HG03575 (cell line): Measurements from ENCODE around the gene ABHD2.
"Not testable (repeated sequence)": the region's sequence is repeated elsewhere in the genome, so short reads cannot be mapped to it uniquely, and the experiment has no call there.

Experiments
- ATAC-seq: cut with Tn5 transposase; IDR thresholded peaks from one replicate; pipeline ENCODE4 v1.9.1; 2021; ENCODE audit not compliant: unreplicated experiment, insufficient number of reproducible peaks, low FRiP score; ENCODE audit errors: extremely low read depth

ABHD2 gene

DNA sequence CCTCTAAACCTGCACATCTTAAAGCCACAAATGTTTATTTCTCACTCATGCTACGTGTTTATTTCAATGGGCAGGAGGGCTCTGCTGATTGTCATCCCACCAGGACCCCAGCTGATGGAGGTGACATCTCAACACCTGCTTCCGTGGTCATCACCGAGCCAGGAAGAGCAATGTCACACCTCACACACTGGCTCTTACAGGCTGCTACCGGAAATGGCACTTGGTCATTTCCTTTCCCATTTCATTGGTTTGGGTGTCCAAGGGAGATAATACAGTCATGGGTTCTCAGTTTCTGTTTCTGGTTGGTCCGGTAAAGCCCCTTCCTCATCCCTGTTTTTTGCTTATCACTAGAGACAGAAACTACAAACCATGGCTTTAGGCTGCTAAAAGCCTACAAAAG, 41.9 kb downstream of the ABHD2 start:
- ATAC-seq, result no peak

- ATAC-seq, result no peak
Observed at GRCh38 chr15:89131731-89132130, 43.5 kb downstream of the ABHD2 start.

- no peak for ATAC-seq
Observed at GRCh38 chr15:89132611-89133507, 44.6 kb downstream of the ABHD2 start.

DNA sequence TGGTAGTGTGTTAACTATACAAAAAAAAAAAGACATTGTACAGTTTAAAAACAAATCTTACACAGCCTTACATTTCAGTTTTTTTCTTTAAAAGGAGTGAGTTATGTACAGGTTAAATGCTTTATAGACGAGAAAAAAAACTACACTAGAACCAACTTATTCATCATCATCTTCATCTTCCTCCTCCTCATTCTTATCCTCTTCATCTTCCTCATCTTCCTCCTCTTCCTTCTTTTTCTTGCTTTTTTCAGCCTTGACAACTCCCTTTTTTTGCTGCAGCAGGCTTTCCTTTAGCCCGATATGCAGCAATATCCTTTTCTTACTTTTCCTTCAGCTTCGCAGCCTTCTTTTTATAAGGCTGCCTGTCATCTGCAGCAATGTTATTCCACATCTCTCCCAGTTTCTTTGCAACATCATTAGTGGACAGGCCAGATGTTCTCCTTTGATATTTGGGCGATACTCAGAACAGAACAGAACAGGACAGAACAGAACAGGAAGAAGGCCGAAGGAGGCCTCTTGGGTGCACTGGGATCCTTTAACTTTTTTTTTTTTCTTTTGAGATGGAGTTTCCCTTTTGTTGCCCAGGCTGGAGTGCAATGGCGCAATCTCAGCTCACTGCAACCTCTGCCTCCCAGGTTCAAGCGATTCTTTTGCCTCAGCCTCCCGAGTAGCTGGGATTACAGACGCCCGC, 47.3 kb downstream of the ABHD2 start:
- not testable (repeated sequence) for ATAC-seq

DNA sequence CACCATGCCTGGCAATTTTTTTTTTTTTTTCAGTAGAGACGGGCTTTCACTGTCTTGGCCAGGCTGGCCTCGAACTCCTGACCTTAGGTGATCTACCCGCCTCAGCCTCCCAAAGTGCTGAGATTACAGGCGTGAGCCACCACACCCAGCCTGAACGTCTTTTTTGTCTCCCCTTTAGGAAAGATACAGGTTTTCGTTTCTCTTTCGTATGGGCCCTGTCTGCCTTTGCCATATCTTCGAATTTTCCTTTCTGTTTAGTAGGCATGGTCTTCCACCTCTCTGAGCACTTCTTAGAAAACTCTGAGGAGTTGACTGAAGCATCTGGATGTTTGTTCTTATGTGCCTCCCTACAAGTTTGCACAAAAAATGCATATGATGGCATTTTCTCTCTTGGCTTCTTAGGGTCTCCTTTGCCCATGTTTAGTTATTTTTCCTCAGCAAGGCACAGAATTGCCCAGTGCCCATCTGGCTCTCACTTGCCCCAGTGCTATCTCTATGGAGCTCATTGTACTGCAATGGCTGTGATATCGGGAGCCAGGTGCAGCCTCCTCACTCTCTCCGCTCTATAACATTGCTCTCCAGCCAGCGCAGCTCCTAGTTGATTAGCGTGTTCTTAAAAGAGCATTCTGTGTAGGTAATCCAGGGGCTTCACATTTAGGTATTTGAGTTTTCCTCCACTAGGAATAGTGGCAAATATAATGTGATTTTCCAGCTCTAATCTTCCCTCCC, 48.0 kb downstream of the ABHD2 start:
- ATAC-seq, result no peak

- no peak for ATAC-seq
Observed at GRCh38 chr15:89136818-89137772, 48.8 kb downstream of the ABHD2 start.

- no peak for ATAC-seq
Observed at GRCh38 chr15:89137926-89138325, 49.7 kb downstream of the ABHD2 start.

DNA sequence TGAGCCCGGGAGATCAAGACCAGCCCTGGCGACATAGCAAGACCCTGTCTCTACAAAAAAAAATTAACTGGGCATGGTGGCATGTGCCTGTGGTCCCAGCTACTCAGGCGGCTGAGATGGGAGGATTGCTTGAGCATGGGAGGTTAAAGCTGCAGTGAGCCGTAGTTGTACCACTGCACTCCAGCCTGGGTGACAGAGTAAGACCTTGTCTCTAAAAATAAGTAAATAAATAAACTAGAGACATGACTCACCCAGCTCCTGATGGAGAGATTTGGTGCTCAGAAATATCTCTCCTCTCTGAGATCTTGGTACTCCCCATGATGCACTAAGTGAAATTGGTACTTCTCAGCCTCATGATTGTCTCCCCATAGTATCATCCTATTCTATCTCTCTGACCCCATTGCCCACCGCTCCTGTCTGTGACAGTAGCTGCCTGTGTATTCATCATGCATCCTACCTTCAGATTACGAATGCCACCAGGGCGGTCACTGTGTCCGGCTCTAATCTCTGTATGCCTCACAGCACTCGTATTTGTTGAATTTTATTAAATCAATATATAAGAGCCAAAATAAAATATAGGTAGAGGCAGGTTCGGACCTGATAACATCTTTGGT, 50.9 kb downstream of the ABHD2 start:
- ATAC-seq, result no peak

- ATAC-seq, result no peak
Observed at GRCh38 chr15:89139613-89140499, 51.6 kb downstream of the ABHD2 start.

DNA sequence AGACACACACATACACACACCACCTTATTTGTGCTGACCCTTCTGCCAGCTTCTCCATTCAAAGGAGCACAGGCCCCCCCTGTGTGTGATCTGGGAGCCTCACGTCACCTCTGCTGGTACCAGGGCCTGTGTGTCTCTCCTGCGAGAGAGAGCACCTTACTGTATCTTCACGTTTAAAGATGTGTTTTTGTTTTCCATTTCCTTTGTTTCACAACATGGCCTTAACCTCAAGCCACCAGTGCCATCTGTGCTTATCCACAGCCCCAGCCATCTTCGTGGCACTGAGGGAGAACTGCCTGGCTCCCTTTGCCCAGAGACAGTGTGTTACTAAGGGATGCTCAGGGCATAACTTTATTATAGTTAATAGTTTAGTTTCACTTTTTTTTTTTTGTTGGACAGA, 52.3 kb downstream of the ABHD2 start:
- ATAC-seq, result no peak

GRCh38 chr15:89141159-89141558, 52.9 kb downstream of the ABHD2 start:
- not testable (repeated sequence) for ATAC-seq

DNA sequence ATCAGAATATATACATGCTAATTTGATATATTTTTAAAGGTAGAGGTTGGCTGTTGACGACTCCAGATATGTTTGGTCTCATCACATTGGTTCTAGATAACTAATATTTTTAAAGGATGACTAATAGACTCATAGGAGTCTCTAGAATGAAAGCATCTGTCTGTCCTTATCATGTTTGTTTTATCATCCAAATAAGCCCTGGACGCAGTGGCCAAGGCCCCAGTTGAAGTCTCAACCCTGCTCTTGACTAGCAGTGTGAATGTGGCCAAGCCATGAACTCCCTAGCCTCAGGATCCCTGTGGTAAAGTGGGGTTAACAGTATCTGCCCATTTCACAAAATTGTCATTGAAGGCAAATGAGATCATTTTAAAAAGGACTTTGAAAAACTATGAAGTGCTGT, 53.6 kb downstream of the ABHD2 start:
- no peak for ATAC-seq

DNA sequence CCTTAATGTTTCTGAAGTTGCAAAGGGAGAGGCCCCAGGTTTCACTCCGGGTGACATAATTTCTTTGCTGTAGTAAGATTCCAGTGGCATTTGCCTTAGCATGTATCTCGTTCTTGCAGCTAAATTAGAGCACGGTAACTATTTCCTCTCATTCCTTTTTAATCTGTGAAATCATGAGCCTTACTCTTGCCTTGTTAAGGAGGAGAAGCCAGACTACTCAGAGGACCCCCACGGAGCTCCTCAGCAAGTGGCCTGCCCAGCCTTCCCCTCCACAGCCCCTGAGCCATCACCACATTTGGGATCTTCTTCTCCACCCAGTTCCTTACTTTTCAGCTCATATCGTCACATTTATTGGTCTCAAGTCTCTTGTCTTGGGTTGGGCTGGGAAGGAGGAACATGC, 54.2 kb downstream of the ABHD2 start:
- ATAC-seq, result no peak

DNA sequence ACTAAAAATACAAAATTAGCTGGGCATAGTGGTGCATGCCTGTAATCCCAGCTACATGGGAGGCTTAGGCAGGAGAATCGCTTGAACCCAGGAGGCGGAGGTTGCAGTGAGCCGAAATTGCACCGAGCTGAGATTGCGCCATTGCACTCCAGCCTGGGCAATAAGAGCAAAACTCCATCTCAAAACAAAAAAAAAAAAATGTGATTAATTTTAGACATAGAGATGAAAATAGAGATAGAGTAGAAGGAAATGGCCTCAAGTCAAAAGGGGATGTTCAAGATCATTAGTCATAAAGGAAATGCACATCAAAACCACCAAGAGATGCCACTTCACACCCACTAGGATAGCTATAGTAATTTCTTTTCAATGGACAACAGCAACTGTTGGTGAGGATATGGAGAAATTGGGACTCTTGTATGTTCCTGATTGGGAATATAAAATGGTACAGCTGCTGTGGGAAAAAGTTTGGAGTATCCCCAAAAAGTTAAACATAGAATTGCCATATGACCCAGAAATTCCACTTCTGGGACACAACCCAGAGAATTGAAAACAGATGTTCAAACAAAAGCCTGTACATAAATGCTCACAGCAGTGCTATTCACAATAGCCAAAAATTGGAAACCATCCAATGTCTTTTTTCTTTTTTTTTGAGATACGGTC, 55.4 kb downstream of the ABHD2 start:
- no peak for ATAC-seq

- ATAC-seq, result no peak
Observed at GRCh38 chr15:89144491-89144890, 56.2 kb downstream of the ABHD2 start.

- no peak for ATAC-seq
Observed at GRCh38 chr15:89146366-89146765, 58.1 kb downstream of the ABHD2 start.

- no peak for ATAC-seq
Observed at GRCh38 chr15:89148126-89148525, 59.9 kb downstream of the ABHD2 start.
